ENCODE measurements around the gene SLC44A1.
A peak's percentile ranks its signal among the peaks of the same experiment; 100 is the strongest.

Gene SLC44A1

DNA sequence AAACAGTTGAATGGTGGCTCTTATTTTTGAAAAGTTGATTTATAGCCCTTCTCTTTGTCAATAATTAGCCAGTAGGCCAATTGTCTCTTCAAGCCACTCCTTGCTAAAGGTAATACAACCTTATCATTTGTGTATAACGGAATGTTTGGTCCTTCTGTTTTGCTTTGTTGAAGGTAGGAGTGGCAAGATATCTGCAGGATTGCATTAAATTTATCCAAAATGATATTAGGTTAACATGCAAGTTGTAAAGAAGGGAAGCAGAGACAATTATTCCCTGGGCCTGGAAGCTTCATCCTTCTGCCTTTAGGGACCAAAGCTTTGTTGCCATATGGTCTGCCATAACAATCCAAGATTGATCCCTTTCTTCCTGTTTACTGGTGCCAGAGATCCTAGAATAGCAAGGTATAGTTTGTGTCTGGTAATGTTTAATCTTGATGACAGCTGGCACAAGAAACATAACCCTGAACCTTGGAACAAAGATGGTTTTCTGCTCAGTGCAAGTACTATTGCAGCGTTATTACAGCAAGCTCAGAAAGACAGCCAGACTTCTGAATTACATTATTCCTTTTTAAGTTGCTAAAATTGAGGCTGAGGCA lies 187.9 kb downstream of the SLC44A1 start:
- peak; percentile 55 for DNase-seq (ENCODE audit: low spot score)

DNA sequence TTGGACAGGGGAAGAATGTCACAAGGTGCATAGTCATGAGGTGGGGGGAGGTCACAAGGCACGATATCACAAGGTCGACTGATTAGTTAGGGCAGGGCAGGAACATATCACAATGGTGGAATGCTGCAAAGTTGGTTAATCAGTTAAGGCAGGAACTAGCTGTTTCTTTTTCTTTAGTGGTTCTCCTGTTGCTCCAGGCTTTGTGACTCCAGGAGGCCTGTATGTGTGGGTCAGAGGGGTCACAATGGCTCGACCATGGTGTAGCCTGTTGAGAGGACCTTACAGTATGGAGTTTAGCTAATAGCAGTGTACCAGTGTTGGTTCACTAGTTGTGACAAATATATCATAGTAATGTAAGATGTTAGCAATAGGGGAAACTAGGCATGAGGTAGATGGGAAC lies 191.0 kb downstream of the SLC44A1 start:
- no peak for DNase-seq (ENCODE audit: low spot score)

DNA sequence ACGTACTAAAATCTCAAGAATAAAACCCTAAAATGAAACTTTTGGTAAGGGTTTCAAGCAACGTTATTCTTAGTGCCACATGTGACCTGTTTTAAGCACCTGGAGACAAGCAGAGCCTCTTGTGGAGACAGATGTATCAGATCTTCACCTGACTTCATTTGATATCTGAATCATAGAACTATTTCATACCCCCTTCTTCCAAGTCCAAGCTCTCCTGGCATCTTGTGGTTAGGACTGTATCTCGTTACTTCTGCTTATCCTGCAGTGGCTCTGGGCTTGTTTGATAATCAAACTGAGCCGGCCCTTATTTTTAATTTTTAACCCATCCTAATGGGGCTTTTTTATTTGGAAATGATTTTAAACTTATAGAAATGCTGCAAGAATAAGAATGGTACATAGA lies 192.3 kb downstream of the SLC44A1 start:
- DNase-seq (ENCODE audit: low spot score): no peak

DNA sequence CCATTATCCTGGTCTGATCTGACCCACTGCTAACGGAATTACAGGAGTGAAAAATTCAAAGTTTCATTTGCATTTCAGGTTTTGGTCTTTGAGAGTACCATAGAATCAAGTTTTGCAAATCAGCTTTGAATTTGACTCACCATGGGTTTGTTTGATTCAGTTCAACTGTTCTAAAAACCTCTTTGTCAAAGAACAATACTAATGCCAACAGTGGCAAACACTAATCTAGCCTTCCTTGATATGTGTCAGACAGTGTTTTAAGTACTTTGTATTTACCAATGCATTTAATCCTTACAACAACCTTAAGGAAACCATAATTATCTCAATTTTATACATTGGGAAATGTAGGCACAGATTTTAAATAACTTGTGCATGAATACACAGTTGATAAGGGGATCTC lies 193.3 kb downstream of the SLC44A1 start:
- no peak for DNase-seq (ENCODE audit: low spot score)

DNA sequence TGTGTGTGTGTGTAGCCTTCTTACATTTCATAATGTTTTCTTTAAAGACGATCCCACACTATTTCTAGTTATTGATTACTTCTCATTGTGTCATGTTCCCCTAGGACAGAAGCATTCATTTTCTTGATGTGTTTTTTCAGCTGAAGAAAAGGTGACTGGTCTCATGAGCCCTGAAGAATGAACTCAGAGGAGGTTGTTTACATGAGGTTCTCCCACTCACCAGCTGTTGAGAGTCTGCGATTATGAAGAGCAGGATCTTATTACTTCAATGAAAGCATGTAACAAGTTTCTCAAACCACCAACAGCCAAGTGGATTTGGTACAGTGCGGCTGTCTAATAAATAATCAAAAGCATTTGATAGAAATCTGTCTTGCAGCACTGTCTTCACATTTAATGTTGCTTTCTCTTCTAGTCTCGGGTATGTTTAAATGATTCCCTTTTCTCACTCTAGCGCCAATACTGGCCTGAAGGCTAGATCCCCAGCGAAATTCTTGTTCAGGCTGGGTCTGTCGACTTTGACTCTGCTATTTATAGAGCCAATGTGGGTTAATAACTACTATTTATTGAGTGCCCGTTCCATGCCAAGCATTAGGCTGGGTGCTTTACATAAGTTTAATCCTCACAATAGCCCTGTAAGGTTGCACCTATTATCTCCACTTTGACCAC lies 193.8 kb downstream of the SLC44A1 start:
- DNase-seq (ENCODE audit: low spot score): no peak

DNA sequence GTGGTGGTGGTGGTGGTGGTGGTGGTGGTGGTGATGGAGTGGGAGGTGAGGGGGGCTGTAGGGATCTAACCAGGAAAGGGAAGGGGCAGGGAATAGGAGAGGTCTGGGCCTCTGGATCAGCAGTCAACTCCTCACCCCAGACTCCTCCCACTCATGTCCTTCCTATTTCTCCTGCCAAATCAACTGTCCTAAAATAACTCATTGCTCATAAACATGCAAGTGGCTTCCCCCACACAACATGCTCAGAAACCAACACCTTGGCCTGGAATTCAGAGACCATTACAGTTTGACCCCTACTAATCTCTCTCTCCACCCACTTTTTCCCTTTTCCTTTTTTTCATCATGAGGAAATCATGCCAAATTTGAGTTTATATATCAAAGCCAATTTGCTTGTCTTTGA lies 195.0 kb downstream of the SLC44A1 start:
- no peak for DNase-seq (ENCODE audit: low spot score)

DNA sequence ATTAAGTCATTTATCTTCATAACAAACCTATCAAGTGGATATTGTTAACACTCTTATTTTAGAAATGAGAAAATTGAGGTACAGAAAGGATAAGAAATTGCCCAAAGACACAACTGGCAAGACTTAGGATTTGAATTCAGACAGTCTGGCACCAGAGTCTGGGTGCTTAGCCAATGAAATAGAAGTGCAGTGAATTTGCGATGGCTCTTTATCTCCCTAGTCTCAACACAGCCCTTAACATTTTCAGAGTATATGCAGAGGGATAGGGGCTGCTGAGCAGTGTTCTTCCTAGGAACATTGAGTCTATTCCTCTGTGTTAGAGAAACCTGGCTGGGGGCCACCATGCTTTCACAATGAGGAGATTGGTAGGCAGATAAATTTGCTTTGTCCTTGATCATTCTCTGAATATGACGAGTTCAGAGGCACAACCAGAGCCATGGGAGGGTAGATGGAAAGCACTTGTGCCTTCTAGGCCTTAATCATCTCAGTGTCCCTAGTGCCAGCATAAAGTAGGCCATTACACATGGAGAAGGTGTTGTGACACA lies 197.2 kb downstream of the SLC44A1 start:
- no peak for DNase-seq (ENCODE audit: low spot score)

DNA sequence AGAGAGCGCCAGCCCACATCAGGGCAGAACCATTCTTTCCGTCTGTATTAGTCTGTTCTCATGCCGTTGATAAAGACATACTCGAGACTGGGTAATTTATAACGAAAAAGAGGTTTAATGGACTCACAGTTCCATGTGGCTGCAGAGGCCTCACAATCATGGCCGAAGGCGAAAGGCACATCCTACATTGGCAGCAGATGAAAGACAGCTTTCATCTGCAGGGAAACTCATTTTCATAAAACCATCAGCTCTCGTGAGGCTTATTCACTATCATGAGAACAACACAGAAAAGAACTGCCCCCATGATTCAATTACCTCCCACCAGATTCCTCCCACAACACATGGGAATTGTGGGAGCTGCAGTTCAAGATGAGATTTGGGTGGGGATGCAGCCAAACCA lies 198.7 kb downstream of the SLC44A1 start:
- DNase-seq (ENCODE audit: low spot score): no peak

DNA sequence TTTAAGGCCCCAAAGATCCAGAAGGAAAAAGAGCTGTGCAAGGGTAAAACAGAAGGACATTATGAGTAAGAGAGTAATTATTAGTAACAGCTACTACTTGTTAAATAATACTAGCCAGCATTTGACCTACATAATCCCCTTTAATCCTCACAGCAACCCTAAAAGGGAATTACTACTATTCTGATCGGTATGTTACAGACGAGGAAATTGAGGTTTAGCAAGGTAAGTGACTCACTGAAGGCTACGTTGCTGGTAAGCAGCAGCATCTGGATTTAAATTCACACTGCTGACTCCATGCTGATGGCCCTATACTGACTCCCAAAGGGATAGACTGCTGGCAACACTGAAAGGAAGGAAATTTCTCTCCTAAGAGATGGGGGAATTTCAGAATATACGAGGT lies 199.7 kb downstream of the SLC44A1 start:
- no peak for DNase-seq (ENCODE audit: low spot score)

GRCh38 chr9:105445203-105445881 lies 200.9 kb downstream of the SLC44A1 start:
- DNase-seq (ENCODE audit: low spot score): no peak

- DNase-seq (ENCODE audit: low spot score): no peak
These were observed 202.9 kb downstream of the SLC44A1 start for GRCh38 chr9:105447386-105447813.

DNA sequence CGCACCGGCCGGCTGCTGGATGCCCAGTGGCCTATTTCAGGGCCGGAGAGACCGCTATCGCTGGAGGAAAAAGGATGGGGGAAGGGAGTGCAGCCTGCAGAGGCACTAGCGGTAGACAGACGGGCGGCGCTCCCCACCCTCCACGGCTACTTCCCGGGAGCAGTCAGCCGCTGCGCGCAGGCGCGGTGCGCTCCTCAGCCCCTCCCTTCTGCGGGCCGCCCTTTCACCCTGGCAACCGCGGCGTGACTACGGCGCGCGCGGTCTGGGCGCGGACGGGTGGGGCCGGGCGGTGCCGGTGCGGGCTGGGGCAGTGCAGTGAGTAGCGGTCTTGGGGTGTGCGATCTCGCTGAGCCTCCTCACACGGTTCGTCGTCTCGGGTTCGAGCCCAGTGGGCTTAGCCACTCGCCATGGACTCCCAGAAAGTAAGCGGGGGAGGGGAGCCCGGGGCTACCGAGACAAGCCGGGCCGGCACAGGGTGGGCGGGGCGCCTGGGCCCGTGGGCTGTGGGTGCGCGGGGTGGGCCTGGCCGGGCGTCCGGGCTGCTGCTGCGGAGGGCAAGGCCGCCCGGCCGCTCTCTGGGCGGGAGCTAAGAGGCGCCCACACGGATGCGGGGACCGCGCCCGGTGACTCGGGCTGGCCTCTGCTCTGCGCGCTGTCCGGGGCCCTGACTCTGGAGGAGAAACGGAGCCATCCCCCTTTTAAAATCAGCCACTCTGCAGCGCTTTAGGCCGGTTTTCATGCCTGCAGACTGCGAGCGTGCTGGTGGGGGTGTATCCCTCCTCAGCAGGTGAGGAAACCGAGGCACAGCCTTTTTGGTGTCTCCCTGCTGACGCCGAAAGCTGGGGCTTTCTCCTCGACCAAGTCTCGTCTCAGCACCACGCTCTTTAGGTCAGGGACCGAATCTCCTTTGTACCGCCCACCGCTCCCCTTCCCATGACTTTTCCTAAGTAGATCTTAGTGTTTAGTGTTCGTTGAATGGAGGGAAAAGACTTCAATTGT lies 203.7 kb downstream of the SLC44A1 start, which contains the start of gene FSD1L:
Gene FSD1L, plus strand, starts transcription at position 221 of the 999 bp plus-strand sequence. Its CDS starts 187 bp downstream, at position 408.
- DNase-seq (ENCODE audit: low spot score): peak; percentile 96

GRCh38 chr9:105449081-105449480 lies 204.6 kb downstream of the SLC44A1 start:
- no peak for DNase-seq (ENCODE audit: low spot score)

GRCh38 chr9:105452185-105452584 lies 207.7 kb downstream of the SLC44A1 start:
- no peak for DNase-seq (ENCODE audit: low spot score)

DNA sequence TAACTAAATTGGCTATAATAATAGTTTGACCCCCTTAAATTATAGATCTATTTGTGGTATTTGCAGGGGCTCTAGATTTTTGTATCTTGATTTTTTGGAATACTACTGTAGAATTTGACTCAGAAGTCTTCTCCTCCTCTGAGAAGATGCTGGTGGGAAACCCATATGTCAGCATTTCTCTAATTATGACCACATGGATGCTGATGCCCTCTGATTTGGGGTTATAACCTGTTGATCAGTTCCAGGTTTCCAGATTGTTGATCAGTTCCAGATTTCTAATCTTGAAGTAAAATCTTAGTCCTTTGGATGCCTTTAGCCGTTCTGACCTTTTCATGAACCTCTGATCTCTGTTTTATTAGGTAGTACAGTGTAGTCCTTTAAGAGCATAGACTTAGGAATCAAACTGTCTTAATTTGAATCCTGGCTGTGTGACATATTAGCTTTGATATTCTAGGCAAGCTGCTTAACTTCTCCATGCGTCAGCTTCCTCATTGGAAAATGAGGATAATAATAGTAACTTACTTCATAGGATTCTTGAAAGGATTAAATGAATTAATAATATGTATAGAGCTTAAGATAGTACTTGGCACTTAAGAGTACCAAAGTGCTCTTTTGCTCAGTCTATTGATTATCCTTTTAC lies 211.5 kb downstream of the SLC44A1 start:
- DNase-seq (ENCODE audit: low spot score): no peak

GRCh38 chr9:105457560-105458294 lies 213.3 kb downstream of the SLC44A1 start:
- DNase-seq (ENCODE audit: low spot score): no peak

GRCh38 chr9:105458404-105458803 lies 214.0 kb downstream of the SLC44A1 start:
- DNase-seq (ENCODE audit: low spot score): no peak

DNA sequence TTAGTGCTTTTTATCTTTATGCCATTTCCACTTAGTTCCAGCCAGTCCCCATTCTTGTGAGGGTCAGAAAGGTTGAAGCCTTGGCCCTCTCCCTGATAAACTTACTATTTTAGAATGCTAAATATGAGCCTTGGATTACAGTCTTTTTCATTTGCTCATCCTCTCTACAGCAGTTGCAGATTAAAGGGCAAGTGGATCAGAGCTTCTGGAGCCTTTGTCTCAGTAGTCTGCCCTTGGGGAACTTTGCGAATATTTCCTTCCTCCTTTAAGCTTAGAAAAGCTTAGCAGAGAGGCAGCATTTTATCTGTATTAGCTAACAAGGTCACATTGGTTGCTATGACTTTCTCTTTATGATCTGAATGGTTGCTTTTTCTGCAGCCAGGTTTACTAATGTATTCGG lies 214.9 kb downstream of the SLC44A1 start:
- DNase-seq (ENCODE audit: low spot score): no peak

DNA sequence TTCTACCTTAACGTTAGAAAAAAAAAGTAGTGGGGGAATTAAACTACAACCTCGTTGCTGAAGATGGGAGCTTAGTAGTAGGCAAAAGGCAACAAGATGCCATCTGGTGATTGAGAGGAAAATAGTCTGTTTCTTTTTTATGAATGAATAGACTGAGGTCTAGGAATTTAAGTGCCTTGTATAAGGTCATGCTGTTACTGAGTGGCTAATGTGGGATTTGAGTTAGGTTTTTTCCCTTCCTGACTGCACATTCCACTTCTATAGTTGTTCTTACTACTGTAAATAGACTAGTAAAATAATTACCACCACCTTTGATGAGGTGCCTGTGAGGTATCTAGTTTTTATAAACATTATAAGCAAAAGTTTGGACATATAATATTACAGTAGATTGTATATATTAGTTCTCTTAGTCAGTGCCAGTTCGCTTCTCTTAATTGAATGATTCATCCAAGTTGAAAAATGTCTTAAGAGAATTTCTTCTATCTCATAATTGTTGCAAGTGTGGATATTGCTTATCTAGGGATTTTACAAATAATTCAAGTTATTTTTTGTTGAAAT lies 222.5 kb downstream of the SLC44A1 start:
- DNase-seq (ENCODE audit: low spot score): no peak

GRCh38 chr9:105468875-105469274 lies 224.4 kb downstream of the SLC44A1 start:
- no peak for DNase-seq (ENCODE audit: low spot score)
